H1 (cell line): ENCODE results near the gene NMT1. TPM values are rescaled to one million over a fixed set of nuclear protein-coding genes. Genes with fewer than 3 reads are reported as not detected.

Experiments used
- CBX5 ChIP-seq: fragments of 300-800, 300-1000 bp; sonication (generic); IDR thresholded peaks from 2 replicates; pipeline ENCODE4 v1.7.1; 2016; ENCODE audit warnings: antibody characterized with exemption, low read length, low read depth
- EGR1 ChIP-seq: IDR thresholded peaks from 2 replicates; pipeline ENCODE4 v1.6.1; 2011; ENCODE audit warnings: low read depth, low read length, borderline replicate concordance
- EP300 ChIP-seq, 2 experiments: IDR thresholded peaks; 1 replicate in 1 of 2; 2 replicates in 1 of 2; pipeline ENCODE4 v1.6.1; 2011 to 2012; ENCODE audit warnings: low read depth in 2 of 2, low read length in 2 of 2, mild to moderate bottlenecking in 2 of 2, borderline replicate concordance in 1 of 2, inconsistent platforms in 1 of 2, moderate library complexity in 1 of 2
- HDAC6 ChIP-seq: IDR thresholded peaks from one replicate; pipeline ENCODE4 v1.7.1; 2012; ENCODE audit warnings: low read depth, mild to moderate bottlenecking, inconsistent platforms, low read length, moderate library complexity
- MAFK ChIP-seq: IDR thresholded peaks from 2 replicates; pipeline ENCODE4 v1.6.1; 2012; ENCODE audit warnings: low read depth, mild to moderate bottlenecking, improper control_type of control experiment, low read length
- POU5F1 ChIP-seq: IDR thresholded peaks from 2 replicates; pipeline ENCODE4 v1.6.1; 2011; ENCODE audit warnings: low read depth, mild to moderate bottlenecking, low read length, moderate library complexity
- RFX5 ChIP-seq: IDR thresholded peaks from 2 replicates; pipeline ENCODE4 v1.6.1; 2011; ENCODE audit warnings: low read depth, low read length, improper control_type of control experiment, borderline replicate concordance
- RNF2 ChIP-seq: fragments of 200-900, 300-1000 bp; sonication (generic); IDR thresholded peaks from 2 replicates; pipeline ENCODE4 v1.7.1; 2016; ENCODE audit warnings: borderline replicate concordance, low read depth, mild to moderate bottlenecking, antibody characterized with exemption, low read length; ENCODE audit not compliant: poor library complexity, severe bottlenecking; ENCODE audit errors: missing control alignments
- SAP30 ChIP-seq: fragments of 300-600 bp; sonication (generic); IDR thresholded peaks from 2 replicates; pipeline ENCODE4 v1.7.1; 2012; ENCODE audit warnings: low read length, moderate library complexity, mild to moderate bottlenecking, inconsistent platforms; ENCODE audit not compliant: insufficient read depth, insufficient replicate concordance
- SRF ChIP-seq: IDR thresholded peaks from 2 replicates; pipeline ENCODE4 v1.6.1; 2011; ENCODE audit warnings: mild to moderate bottlenecking, low read depth, low read length, moderate library complexity
- polyA plus RNA-seq, 7 experiments: library from polyadenylated mRNA; depleted of rRNA in 3 of 7; stranded (reverse) in 5 of 7; unstranded in 2 of 7; fragments of >200 nt in 5 of 7; fragments of 200-250 nt in 2 of 7; gene quantifications; 1 replicate in 5 of 7; 2 replicates in 1 of 7; 4 replicates in 1 of 7; pipeline versions ENCODE4 v1.2.1 to v1.2.3, GENCODE V29; 2011 to 2013; ENCODE audit warnings: missing spikeins in 2 of 7, mixed read lengths in 2 of 7
- total RNA-seq: library from RNA; stranded (reverse); fragmentation: NEBNext Ultra II Directional; extraction: Animal tissue kit (Norgen Biotek cat#: 25700); gene quantifications from 2 replicates; pipeline ENCODE4 v1.2.1, GENCODE V29; 2021
- TF ChIP-seq, protein P1 (sequence below): fragments of 300-600 bp; sonication (generic); IDR thresholded peaks from 2 replicates; pipeline ENCODE4 v1.7.1; 2012; ENCODE audit warnings: low read length, moderate library complexity, mild to moderate bottlenecking, inconsistent platforms; ENCODE audit not compliant: insufficient replicate concordance

Gene NMT1
- total and polyA plus RNA-seq, 2 of the 8 experiments (the other 6 are each of a cell fraction or from before 2014, with no cell fraction given) = 42.9 to 149 TPM

DNA sequence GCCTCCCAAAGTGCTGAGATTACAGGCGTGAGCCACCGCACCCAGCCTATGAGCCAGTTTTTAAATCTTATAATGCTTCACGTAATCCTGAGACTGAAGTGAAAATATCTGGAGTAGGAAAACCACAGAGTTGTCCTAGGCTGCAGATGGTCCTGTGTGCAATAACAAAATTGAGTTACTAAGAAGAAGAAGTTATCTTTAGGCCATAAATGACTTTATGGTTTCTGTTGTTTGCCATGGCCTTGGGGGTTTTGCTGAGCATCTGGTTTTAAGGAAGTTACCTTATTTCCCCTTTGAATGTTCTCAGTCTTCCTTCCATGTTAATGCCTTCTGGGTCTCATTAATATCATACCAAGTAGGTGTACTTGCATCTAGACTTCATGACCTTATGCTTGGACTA, 16.5 kb downstream of the NMT1 start (continued):
- TF ChIP-seq, protein P1, sequence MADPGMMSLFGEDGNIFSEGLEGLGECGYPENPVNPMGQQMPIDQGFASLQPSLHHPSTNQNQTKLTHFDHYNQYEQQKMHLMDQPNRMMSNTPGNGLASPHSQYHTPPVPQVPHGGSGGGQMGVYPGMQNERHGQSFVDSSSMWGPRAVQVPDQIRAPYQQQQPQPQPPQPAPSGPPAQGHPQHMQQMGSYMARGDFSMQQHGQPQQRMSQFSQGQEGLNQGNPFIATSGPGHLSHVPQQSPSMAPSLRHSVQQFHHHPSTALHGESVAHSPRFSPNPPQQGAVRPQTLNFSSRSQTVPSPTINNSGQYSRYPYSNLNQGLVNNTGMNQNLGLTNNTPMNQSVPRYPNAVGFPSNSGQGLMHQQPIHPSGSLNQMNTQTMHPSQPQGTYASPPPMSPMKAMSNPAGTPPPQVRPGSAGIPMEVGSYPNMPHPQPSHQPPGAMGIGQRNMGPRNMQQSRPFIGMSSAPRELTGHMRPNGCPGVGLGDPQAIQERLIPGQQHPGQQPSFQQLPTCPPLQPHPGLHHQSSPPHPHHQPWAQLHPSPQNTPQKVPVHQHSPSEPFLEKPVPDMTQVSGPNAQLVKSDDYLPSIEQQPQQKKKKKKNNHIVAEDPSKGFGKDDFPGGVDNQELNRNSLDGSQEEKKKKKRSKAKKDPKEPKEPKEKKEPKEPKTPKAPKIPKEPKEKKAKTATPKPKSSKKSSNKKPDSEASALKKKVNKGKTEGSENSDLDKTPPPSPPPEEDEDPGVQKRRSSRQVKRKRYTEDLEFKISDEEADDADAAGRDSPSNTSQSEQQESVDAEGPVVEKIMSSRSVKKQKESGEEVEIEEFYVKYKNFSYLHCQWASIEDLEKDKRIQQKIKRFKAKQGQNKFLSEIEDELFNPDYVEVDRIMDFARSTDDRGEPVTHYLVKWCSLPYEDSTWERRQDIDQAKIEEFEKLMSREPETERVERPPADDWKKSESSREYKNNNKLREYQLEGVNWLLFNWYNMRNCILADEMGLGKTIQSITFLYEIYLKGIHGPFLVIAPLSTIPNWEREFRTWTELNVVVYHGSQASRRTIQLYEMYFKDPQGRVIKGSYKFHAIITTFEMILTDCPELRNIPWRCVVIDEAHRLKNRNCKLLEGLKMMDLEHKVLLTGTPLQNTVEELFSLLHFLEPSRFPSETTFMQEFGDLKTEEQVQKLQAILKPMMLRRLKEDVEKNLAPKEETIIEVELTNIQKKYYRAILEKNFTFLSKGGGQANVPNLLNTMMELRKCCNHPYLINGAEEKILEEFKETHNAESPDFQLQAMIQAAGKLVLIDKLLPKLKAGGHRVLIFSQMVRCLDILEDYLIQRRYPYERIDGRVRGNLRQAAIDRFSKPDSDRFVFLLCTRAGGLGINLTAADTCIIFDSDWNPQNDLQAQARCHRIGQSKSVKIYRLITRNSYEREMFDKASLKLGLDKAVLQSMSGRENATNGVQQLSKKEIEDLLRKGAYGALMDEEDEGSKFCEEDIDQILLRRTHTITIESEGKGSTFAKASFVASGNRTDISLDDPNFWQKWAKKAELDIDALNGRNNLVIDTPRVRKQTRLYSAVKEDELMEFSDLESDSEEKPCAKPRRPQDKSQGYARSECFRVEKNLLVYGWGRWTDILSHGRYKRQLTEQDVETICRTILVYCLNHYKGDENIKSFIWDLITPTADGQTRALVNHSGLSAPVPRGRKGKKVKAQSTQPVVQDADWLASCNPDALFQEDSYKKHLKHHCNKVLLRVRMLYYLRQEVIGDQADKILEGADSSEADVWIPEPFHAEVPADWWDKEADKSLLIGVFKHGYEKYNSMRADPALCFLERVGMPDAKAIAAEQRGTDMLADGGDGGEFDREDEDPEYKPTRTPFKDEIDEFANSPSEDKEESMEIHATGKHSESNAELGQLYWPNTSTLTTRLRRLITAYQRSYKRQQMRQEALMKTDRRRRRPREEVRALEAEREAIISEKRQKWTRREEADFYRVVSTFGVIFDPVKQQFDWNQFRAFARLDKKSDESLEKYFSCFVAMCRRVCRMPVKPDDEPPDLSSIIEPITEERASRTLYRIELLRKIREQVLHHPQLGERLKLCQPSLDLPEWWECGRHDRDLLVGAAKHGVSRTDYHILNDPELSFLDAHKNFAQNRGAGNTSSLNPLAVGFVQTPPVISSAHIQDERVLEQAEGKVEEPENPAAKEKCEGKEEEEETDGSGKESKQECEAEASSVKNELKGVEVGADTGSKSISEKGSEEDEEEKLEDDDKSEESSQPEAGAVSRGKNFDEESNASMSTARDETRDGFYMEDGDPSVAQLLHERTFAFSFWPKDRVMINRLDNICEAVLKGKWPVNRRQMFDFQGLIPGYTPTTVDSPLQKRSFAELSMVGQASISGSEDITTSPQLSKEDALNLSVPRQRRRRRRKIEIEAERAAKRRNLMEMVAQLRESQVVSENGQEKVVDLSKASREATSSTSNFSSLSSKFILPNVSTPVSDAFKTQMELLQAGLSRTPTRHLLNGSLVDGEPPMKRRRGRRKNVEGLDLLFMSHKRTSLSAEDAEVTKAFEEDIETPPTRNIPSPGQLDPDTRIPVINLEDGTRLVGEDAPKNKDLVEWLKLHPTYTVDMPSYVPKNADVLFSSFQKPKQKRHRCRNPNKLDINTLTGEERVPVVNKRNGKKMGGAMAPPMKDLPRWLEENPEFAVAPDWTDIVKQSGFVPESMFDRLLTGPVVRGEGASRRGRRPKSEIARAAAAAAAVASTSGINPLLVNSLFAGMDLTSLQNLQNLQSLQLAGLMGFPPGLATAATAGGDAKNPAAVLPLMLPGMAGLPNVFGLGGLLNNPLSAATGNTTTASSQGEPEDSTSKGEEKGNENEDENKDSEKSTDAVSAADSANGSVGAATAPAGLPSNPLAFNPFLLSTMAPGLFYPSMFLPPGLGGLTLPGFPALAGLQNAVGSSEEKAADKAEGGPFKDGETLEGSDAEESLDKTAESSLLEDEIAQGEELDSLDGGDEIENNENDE = no peak
- TF ChIP-seq SAP30 = no peak
- TF ChIP-seq EP300 (IDR thresholded peaks at IDR 0.05; ENCODE audit: borderline replicate concordance in 1 of 2, low read depth in 2 of 2, low read length in 2 of 2) = no peak
- TF ChIP-seq RNF2 = no peak
- no peak for TF ChIP-seq HDAC6
- no peak for TF ChIP-seq EGR1
- no peak for TF ChIP-seq SRF
- no peak for TF ChIP-seq POU5F1
- TF ChIP-seq MAFK = no peak
- no peak for TF ChIP-seq RFX5
- no peak for TF ChIP-seq CBX5
